CD4-positive, alpha-beta T cell treated with Interleukin-17A for 1 hour (primary cell): ENCODE results near the gene TBC1D4.
"Not testable (repeated sequence)": the region's sequence is repeated elsewhere in the genome, so short reads cannot be mapped to it uniquely, and the experiment has no call there.

Experiments used
- DNase-seq: peaks from one replicate; pipeline ENCODE4 v3.0.0-alpha.2; 2020

Gene TBC1D4

DNA sequence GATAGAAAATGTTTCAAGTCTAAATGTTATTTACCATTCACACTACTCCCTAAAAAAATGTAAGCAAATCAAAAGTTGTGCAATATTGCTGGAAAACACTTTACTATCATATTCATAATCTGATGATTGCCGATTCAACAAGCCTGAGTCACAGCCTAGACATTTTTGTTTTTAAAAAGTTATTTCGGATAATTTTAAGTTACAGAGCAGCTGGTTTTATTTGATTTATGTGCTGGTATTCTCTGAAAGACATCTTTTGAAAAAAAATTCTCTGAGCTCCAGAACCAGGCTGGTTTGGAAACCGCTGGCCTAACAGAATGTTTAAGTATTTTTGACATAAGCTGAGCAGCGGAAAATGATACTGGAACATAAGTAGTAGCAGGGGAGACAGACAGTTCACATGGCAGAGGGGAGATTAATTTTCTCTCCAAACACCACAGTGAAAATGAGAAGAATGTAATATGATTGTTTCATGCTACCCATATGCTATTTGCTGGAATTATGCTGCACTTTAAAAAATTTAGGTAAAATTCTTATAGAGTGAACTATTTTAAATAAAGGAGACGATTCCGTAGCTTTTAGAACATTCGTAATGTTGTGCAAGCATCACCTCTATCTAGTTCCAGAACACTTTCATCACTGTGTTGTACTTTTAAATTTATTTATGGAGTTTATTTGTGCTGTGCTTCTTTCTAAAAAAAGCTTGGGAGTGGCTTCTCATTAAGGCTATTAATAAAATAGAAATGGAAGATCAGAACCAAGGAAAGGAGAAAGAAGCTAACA is 36.1 kb downstream of the TBC1D4 start:
- DNase-seq: no peak

DNA sequence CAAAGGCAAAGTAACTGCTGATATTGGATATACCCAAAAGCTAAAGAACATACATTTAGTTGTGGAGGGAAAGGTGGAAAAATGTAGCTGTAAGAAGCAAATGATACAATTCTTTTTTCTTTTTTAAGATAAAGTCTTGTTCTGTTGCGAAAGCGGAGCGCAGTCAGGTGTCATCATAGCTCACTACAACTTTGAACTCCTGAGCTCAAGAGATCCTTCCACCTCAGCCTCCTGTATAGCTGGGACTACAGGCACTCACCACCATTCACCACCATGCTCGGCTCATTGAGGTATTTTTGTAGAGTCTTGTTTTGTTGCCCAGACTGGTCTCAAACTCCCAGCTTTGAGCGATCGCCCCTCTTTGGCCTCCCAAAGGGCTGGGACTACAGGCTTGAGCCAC is 38.0 kb downstream of the TBC1D4 start:
- DNase-seq: no peak

DNA sequence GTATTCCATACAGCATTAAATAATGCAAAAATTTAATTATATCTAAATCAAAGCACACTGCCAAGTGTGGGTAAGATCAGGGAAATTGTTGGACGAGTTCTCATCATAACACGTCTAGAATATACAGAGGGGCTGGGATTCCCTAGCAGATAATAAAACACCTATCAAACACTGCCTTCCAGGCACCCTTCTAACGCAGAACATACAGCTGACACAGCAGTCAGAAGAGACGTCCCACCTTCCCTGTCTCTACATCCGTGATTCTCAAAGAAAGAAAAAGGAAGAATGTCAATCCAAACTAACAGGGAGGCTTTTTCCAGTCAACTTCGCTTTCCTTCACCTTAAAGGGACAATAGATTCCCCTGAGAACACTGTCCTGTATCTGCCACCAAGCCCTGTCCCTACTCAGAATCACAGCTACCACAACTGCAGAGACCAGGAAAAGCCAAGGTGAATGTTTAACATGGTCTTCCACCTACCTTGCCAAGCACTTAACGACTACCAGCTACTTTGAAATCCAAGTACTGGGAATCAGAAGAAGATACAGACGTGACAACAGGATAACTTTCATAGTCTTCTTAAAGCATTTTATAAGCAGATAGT is 38.5 kb downstream of the TBC1D4 start:
- no peak for DNase-seq

DNA sequence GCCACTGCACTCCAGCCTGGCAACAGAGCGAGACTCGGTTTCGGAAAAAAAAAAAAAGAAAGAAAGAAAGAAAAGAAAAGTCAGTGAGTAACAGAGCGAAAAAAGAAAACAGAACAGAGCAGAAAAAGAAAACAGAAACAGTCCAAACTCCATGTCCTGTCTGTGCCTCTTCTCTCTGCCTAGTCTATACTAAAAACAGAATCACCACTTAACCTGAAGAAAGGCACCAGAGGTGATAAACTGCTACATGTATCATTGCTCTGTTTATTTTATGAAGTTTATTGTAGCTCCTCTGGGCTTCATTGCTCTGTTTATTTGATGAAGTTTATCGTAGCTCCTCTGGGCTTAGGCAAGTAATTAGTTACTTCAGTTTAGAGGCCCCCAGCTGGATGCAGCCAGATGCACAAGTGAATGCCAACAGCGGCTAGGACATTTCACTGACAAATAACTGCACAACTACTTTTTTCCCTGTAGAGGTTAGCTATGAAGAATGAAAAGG is 39.2 kb downstream of the TBC1D4 start:
- no peak for DNase-seq

DNA sequence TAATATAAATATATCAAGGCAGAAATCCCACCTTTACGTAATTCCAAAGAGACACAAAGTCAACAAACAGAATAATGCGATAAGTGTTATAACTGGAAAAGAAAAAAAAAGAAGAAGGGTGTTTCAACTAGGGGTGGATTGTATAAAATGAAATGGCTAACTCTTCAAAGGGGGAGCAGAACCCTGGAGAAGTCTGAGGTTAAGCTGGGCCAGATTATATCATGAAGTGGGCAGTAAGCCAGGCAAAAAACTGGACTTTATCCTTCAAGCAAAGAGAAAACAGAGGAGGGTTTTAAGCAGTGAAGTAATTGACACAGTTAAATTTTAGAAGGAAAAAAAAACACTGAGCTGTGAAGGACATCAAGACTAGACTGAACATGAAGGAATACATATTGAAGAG is 41.9 kb downstream of the TBC1D4 start:
- DNase-seq: no peak

GRCh38 chr13:75437582-75438318 is 44.2 kb downstream of the TBC1D4 start:
- DNase-seq: no peak

GRCh38 chr13:75434126-75434525 is 47.8 kb downstream of the TBC1D4 start:
- DNase-seq: not testable (repeated sequence)

DNA sequence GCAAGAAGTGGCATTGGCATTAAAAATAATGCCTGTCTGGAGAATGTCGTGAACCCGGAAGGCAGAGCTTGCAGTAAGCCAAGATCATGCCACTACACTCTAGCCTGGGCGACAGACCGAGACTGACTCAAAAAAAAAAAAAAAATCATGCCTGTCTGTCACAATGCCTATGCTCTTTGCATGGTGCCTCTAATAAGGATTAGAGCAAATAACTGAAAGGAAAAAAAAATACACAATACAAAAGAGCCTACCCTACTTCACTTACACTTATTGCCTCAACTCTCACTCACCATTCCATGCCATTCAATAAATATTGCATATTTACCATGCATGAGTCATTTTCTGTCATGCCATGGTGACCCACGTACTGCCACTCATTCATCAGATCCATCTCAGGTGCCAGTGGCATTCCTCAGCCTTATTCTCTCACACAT is 49.1 kb downstream of the TBC1D4 start:
- no peak for DNase-seq

GRCh38 chr13:75432045-75432444 is 49.9 kb downstream of the TBC1D4 start:
- DNase-seq: no peak

- DNase-seq: no peak
Measured at GRCh38 chr13:75430436-75431209, 51.3 kb downstream of the TBC1D4 start.

DNA sequence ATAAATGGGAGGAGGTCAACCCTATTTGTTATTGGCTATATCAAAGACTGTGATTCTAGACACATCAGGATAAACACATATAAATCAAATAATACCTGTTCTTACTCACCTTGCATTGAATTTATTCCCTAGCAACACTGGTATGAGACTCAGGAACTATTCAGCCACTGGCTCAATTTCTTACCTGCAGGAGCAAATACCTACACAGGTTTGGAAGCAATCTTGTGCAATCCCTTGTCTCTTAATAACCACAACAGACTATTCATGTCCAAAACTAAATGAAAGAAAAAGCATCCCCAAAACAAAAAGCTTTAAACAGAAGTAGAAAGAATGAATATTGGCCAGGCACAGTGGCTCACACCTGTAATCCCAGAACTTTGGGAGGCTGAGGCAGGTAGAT is 55.5 kb downstream of the TBC1D4 start:
- no peak for DNase-seq

- no peak for DNase-seq
Measured at GRCh38 chr13:75425216-75426009, 56.6 kb downstream of the TBC1D4 start.

GRCh38 chr13:75423946-75424345 is 58.0 kb downstream of the TBC1D4 start:
- no peak for DNase-seq

DNA sequence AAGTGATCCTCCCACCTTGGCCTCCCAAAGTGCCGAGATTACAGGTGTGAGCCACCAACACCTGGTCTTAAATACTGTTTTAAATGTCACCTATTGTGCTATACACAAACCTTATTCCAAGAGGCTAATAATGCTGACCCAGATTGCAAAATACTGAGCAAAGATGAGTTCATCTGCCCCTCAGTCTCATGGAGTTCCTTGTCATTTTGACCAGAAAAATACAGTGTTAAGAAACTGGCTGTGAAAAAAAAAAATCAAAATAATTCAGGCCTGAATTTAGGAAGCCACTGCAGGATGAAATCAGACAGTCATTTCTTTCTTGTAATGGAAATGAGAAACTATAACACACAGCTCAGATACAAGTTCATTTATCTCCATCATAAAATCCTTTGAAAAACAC is 59.9 kb downstream of the TBC1D4 start:
- no peak for DNase-seq

DNA sequence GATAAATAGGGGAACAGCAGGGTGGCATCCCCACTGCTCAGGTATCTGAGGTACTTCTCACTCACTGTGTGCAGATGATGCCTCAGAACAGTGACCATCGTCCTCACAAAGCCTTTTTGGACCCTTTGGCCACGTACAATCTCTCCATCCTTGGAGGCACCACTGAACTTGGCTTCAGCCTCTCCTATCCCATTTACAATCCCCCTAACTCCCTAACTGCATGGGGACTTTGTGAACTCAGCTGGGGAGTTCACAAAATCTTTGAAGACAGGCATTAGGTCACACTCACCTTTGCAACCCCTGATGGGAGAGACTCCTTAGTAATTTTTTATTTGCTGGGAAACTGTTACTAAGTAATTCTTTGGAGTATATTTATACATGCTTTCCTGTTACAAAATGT is 60.8 kb downstream of the TBC1D4 start:
- DNase-seq: no peak

DNA sequence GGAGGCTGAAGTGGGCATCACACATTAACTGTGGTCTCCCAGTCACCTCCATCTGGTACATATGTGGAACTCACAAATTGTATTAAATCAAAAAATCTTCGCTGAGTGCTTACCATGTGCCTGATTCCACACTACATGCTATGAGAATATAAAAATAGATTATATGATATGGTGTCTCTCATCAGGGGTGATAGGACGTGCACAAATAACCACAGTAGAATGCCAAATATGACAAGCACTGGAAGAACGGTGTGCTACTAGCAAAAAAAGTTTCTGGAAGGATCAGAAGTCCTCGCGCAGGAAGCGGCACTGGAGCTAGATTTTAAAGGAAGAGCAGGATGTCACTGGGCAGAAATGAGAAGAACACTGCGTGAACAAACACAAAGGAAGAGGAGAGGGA is 62.3 kb downstream of the TBC1D4 start:
- DNase-seq: no peak

- DNase-seq: no peak
Measured at GRCh38 chr13:75418997-75419396, 63.0 kb downstream of the TBC1D4 start.

DNA sequence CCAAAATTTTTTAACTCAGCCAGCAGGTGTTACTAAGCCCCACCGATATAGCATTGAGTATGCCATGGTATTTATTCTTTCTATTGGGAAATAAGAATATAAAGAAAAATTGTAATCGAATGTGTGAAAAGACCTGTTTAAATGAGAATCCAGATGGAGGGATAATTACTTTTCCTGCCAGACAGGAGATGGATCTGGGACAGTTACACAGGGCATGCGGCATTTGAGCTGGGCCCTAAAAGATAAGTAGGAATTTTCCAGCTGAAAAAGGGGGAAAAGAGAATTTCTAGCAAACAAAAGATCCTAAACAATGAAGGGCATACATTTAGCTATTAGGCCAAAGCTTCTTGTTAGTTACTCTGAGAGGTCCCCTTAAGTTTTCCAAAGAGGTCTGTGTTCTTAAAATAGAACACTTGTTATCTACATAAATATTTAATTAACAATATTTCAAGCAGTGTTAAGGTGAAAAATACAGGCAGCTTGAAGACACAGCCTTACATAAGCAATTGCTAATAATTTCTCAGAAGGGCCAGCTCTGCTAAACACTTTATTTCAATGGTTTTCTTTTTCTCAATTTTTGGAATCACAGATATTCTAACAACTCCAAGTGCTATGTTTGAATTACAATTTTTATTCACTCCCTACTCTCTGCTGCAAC is 63.7 kb downstream of the TBC1D4 start:
- no peak for DNase-seq

GRCh38 chr13:75417656-75418055 is 64.3 kb downstream of the TBC1D4 start:
- no peak for DNase-seq

DNA sequence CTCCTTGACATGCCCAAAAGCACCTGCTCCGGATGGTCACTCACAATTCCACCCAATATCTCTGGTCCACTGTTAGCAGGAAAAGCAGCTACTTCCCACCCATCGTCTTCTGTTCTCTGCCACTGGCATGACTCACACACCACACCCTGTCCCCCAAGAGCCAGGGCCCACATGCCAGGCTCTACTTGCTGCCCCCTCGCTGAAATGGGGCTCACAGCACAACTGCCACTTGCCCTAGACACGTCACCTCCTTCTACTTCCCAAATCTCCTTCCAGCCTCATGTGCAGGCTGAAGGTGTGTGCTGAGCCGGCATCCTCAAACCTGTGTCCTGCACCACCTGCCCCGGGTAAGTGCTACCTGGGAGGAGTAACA is 65.0 kb downstream of the TBC1D4 start:
- DNase-seq: no peak

GRCh38 chr13:75416327-75417011 is 65.5 kb downstream of the TBC1D4 start:
- DNase-seq: no peak
